Neutrophil (primary cell): ENCODE data around the gene NBAS.

ENCODE experiments used
- H3K27ac ChIP-seq: fragments of 200-600 bp; sonication (generic); 2 replicates; pipeline ENCODE4 v1.5.1; 2016; ENCODE audit warnings: mild to moderate bottlenecking, moderate library complexity
- H3K27me3 ChIP-seq: fragments of 200-600 bp; sonication (generic); 2 replicates; pipeline ENCODE4 v1.6.0; 2016; ENCODE audit warnings: mild to moderate bottlenecking
- H3K36me3 ChIP-seq: fragments of 200-600 bp; sonication (generic); 2 replicates; pipeline ENCODE4 v1.5.1; 2017
- H3K4me1 ChIP-seq, 2 experiments: fragments of 200-600 bp in 1 of 2; sonication (generic) in 1 of 2; 1 replicate in 1 of 2; 2 replicates in 1 of 2; pipeline versions ENCODE4 v1.5.1 to v1.6.1; 2013 to 2016; ENCODE audit warnings: low read depth in 1 of 2, low read length in 1 of 2, mild to moderate bottlenecking in 1 of 2, moderate library complexity in 1 of 2; ENCODE audit not compliant: control insufficient read depth in 1 of 2, insufficient read depth in 1 of 2
- H3K4me3 ChIP-seq, 2 experiments: fragments of 200-600 bp in 1 of 2; sonication (generic) in 1 of 2; 1 replicate in 1 of 2; 2 replicates in 1 of 2; pipeline ENCODE4 v1.5.1; 2013 to 2016; ENCODE audit warnings: low read depth in 1 of 2, low read length in 1 of 2, mild to moderate bottlenecking in 1 of 2, moderate library complexity in 1 of 2
- H3K9me3 ChIP-seq: fragments of 200-600 bp; sonication (generic); 2 replicates; pipeline ENCODE4 v1.5.1; 2016
- CTCF ChIP-seq: fragments of 200-600 bp; sonication (generic); IDR thresholded peaks from 2 replicates; pipeline ENCODE4 v1.5.1; 2016; ENCODE audit warnings: antibody characterized with exemption

NBAS gene

DNA sequence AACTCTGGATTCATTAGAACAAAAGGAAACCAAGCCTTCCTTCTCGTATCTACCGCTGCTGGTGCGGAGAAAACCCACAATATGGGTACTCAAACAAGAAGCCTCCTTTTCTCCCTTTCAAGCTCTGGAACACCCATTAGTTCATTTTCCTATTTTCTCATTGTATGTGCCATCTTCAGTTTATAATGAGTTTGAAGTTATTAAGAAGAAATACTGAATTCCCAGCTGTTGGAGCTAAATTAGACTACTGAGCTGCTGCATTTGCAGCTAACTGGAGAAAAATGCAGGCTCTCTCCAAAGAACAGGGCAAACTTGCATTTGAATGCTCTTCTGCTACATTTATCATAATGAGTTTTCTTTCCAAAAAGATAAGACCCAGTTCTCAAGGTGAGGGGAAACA is 398.5 kb downstream of the NBAS start:
- Histone ChIP-seq H3K27ac (no peak overlapping the region), H3K9me3 (no peaks in the 10 kb centered on the region), H3K4me3 (no peak overlapping the region), H3K36me3 (peaks cover 15% of the 10 kb centered on the region), H3K27me3 (no peaks in the 10 kb centered on the region), H3K4me1 (no peaks in the 10 kb centered on the region)
- TF ChIP-seq CTCF = no peak

GRCh38 chr2:15160201-15160991 is 400.7 kb downstream of the NBAS start:
- TF ChIP-seq CTCF = no peak

DNA sequence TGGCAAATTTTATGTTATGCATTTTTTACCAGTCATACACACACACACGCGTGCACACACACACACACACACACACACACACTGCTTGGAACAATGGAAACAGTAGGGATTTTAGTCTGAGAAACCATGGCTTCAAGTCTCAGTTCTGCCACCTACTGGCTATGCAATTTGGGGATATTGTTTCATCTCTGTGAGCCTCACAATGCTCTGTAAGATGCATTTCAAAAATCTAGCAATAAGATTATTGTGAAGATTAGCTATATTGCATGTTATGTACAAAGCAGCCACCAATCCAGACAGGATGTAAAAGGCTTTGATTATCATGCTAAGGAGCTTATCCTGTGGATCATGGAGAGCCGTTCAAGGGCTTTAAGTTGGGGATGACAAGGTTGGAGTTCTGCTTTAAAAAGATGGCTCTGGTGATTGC is 401.4 kb downstream of the NBAS start:
- H3K4me3 ChIP-seq = no peak overlapping the region
- no peaks in the 10 kb centered on the region for H3K4me1 ChIP-seq
- no peak for TF ChIP-seq CTCF
- H3K9me3 ChIP-seq = no peaks in the 10 kb centered on the region
- H3K27me3 ChIP-seq = no peaks in the 10 kb centered on the region
- H3K27ac ChIP-seq = no peak overlapping the region
- no peaks in the 10 kb centered on the region for H3K36me3 ChIP-seq

More at GRCh38 chr2:15160201-15160991, 400.7 kb downstream of the NBAS start:
- Histone ChIP-seq H3K27ac (no peak overlapping the region), H3K36me3 (no peaks in the 10 kb centered on the region), H3K4me3 (no peak overlapping the region), H3K4me1 (no peaks in the 10 kb centered on the region), H3K9me3 (no peaks in the 10 kb centered on the region), H3K27me3 (no peaks in the 10 kb centered on the region)

DNA sequence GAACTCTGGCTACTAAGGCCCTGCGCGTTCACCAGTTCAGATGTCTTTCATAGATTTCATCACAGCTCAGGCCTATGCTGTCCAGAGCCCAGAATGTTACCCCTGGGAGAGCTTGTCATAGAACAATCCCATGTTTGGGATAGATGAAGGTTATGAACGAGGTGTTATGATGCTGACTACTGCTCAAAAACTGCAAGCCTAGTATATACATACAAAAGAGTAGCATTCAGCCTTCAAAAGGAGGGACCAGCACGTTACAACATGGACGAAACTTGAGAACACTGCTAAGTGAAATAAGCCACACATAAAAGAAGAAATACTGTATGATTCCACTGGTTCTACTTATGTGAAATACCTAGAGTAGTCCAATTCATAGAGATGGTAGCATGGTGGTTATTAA is 401.9 kb downstream of the NBAS start:
- Histone ChIP-seq H3K9me3 (no peaks in the 10 kb centered on the region), H3K4me3 (no peak overlapping the region), H3K36me3 (no peaks in the 10 kb centered on the region), H3K4me1 (no peaks in the 10 kb centered on the region), H3K27me3 (no peaks in the 10 kb centered on the region), H3K27ac (no peak overlapping the region)
- no peak for TF ChIP-seq CTCF

GRCh38 chr2:15158532-15158931 is 402.6 kb downstream of the NBAS start:
- H3K27ac ChIP-seq = no peak overlapping the region
- no peaks in the 10 kb centered on the region for H3K4me1 ChIP-seq
- no peak for TF ChIP-seq CTCF
- H3K9me3 ChIP-seq = no peaks in the 10 kb centered on the region
- H3K27me3 ChIP-seq = no peaks in the 10 kb centered on the region
- no peak overlapping the region for H3K4me3 ChIP-seq
- no peaks in the 10 kb centered on the region for H3K36me3 ChIP-seq
